B cell (primary cell): ENCODE results near the gene EPSTI1. TPM values are rescaled to one million over a fixed set of nuclear protein-coding genes. Genes with fewer than 3 reads are reported as not detected.

Experiments
- ATAC-seq: fragments of 200-7000 bp; cut with Tn5 transposase; one replicate; pipeline ENCODE4 v1.10.0; 2021; ENCODE audit warnings: low read depth, mild to moderate bottlenecking, moderate number of reproducible peaks, moderate library complexity
- CTCF ChIA-PET: fragments of 350-600 bp; sonication (Branson Sonifier 250); formaldehyde crosslinking; loops from one replicate; lab custom pipeline; 2021; ENCODE audit warnings: antibody characterized with exemption, inconsistent platforms; lab: Charles Lee
- POLR2A ChIA-PET: fragments of 350-600 bp; sonication (Branson Sonifier 250); formaldehyde crosslinking; loops from one replicate; lab custom pipeline; 2021; ENCODE audit warnings: antibody characterized with exemption; lab: Charles Lee
- DNase-seq: peaks from one replicate; pipeline ENCODE4 v3.0.0; 2013
- H2AFZ ChIP-seq: 2 replicates; pipeline ENCODE4 v1.6.1; 2012; ENCODE audit warnings: mild to moderate bottlenecking, low read depth, low read length; ENCODE audit not compliant: insufficient read depth, poor library complexity, severe bottlenecking
- H3K27ac ChIP-seq, 2 donors: 1 replicate in 1 of 2; 2 replicates in 1 of 2; pipeline ENCODE4 v1.5.1; 2012 to 2013; ENCODE audit warnings: low read length in 2 of 2, mild to moderate bottlenecking in 2 of 2, moderate library complexity in 1 of 2
- H3K27me3 ChIP-seq, 4 experiments: fragments of 200-600 bp in 1 of 4; sonication (generic) in 1 of 4; replicated peaks in 1 of 4; 1 replicate in 2 of 4; 2 replicates in 2 of 4; pipeline versions ENCODE4 v1.6.1 to v1.7.0; 2013 to 2016; ENCODE audit warnings: low read length in 3 of 4, mild to moderate bottlenecking in 2 of 4, mixed read lengths in 1 of 4, moderate library complexity in 1 of 4; ENCODE audit not compliant: insufficient read depth in 4 of 4, control insufficient read depth in 3 of 4; ENCODE audit errors: control extremely low read depth in 1 of 4
- H3K36me3 ChIP-seq, 2 experiments: replicated peaks in 1 of 2; 1 replicate in 1 of 2; 2 replicates in 1 of 2; pipeline versions ENCODE4 v1.6.1 to v1.7.1; 2013; ENCODE audit warnings: low read length in 1 of 2; ENCODE audit not compliant: insufficient read depth in 2 of 2, control insufficient read depth in 1 of 2; ENCODE audit errors: control extremely low read depth in 1 of 2, extremely low read depth in 1 of 2
- H3K4me1 ChIP-seq, 2 donors: fragments of 200-600 bp in 1 of 2; sonication (generic) in 1 of 2; 1 replicate in 1 of 2; 2 replicates in 1 of 2; pipeline versions ENCODE4 v1.5.1 to v1.6.1; 2013 to 2017; ENCODE audit warnings: low read length in 2 of 2; ENCODE audit not compliant: control insufficient read depth in 2 of 2, insufficient read depth in 2 of 2
- H3K4me2 ChIP-seq: replicated peaks from 2 replicates; pipeline ENCODE3; 2012; ENCODE audit warnings: mild to moderate bottlenecking, low read depth, low read length; ENCODE audit not compliant: poor library complexity, severe bottlenecking
- H3K4me3 ChIP-seq, 5 experiments: fragments of 200-600 bp in 1 of 5; sonication (generic) in 1 of 5; 1 replicate in 3 of 5; 2 replicates in 2 of 5; pipeline versions ENCODE4 v1.5.1 to v1.7.0; 2011 to 2016; ENCODE audit warnings: low read length in 4 of 5, mild to moderate bottlenecking in 4 of 5, low read depth in 2 of 5, control low read depth in 1 of 5, moderate library complexity in 1 of 5; ENCODE audit not compliant: insufficient read depth in 1 of 5; ENCODE audit errors: control extremely low read depth in 1 of 5, extremely low read depth in 1 of 5
- H3K79me2 ChIP-seq: fragments of 200-600 bp; sonication (generic); one replicate; pipeline ENCODE4 v1.6.0; 2016; ENCODE audit warnings: low read length; ENCODE audit not compliant: control insufficient read depth, insufficient read depth
- H3K9ac ChIP-seq: fragments of 200-600 bp; sonication (generic); 2 replicates; pipeline ENCODE4 v1.6.1; 2017; ENCODE audit warnings: mild to moderate bottlenecking, low read length, moderate library complexity
- H3K9me3 ChIP-seq, 3 donors: one replicate each; pipeline versions ENCODE4 v1.6.1 to v1.7.1; 2013; ENCODE audit warnings: low read length in 2 of 3; ENCODE audit not compliant: control insufficient read depth in 2 of 3, insufficient read depth in 1 of 3; ENCODE audit errors: control extremely low read depth in 1 of 3
- H4K20me1 ChIP-seq: 2 replicates; pipeline ENCODE4 v1.6.0; 2012; ENCODE audit warnings: mild to moderate bottlenecking, low read length; ENCODE audit not compliant: insufficient read depth, control insufficient read depth, poor library complexity, severe bottlenecking
- H3K27ac Mint-ChIP-seq: one replicate; pipeline ENCODE4 v1.8.0; 2021; ENCODE audit warnings: mixed read lengths
- H3K27me3 Mint-ChIP-seq: one replicate; pipeline ENCODE4 v1.8.0; 2021; ENCODE audit warnings: mixed read lengths
- H3K4me1 Mint-ChIP-seq: one replicate; pipeline ENCODE4 v1.8.0; 2021; ENCODE audit warnings: mixed read lengths
- H3K4me3 Mint-ChIP-seq: one replicate; pipeline ENCODE4 v1.8.0; 2021; ENCODE audit warnings: mixed read lengths
- H3K9me3 Mint-ChIP-seq: one replicate; pipeline ENCODE4 v1.8.0; 2022; ENCODE audit warnings: mixed read lengths; ENCODE audit not compliant: insufficient read depth
- EZH2 ChIP-seq: IDR thresholded peaks from 2 replicates; pipeline ENCODE4 v1.6.1; 2012; ENCODE audit warnings: borderline replicate concordance, low read depth, mild to moderate bottlenecking, moderate library complexity, low read length; ENCODE audit not compliant: insufficient read depth, poor library complexity, severe bottlenecking
- WGBS: methylation state at CpG from one replicate; pipeline ENCODE4 v1.1.5; 2013; ENCODE audit warnings: missing lambda C conversion rate; ENCODE audit not compliant: insufficient coverage; 5-methylcytosine and 5-hydroxymethylcytosine counted together
- intact Hi-C: fragments of 100-400 bp; cut with micrococcal nuclease; formaldehyde crosslinking; loops from one replicate; pipeline ENCODE4 v1.10.0; 2022
- polyA plus RNA-seq: library from polyadenylated mRNA; depleted of rRNA; stranded (reverse); fragments of >200 nt; gene quantifications from 2 replicates; pipeline ENCODE4 v1.2.3, GENCODE V29; 2012
- total RNA-seq, 2 donors: library from RNA; stranded (reverse); fragments of 120-200 nt in 1 of 2; gene quantifications; 1 replicate in 1 of 2; 2 replicates in 1 of 2; pipeline versions ENCODE4 v1.2.3 to v1.2.4, GENCODE V29; 2013 to 2022
- TF ChIP-seq, protein P1 (sequence below): fragments of 200-600 bp; IDR thresholded peaks from one replicate; pipeline ENCODE4 v1.8.0; 2022; ENCODE audit warnings: antibody characterized with exemption, mild to moderate bottlenecking

Gene EPSTI1
- total and polyA plus RNA-seq, 2 donors (not counting 1 experiment from before 2014, with no cell fraction given) = 13.4 to 41.8 TPM

DNA sequence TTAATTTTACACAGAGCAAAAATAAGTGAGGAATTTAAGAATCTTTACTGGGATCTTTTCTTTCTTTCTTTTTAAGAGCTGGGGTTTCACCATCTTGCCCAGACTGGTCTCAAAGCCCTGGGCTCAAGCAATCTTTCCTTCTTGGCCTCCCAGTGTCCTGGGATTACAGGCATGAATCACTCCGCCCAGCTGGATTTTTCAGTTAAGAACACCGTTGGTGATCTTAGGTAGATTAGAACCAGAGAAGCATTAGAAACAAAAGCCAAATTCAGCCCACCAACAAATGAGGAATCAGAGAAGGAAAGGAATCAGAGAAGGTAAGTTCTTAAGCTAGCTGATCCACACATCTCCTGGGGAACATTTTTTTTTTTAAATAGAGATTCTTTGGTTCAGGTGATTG lies 34.2 kb downstream of the EPSTI1 start:
- intact Hi-C loops = no loop called here
- H3K9me3 ChIP-seq = no peaks in the 10 kb centered on the region
- H3K4me2 ChIP-seq = no peak overlapping the region
- ATAC-seq (no peak), DNase-seq (no peak)
- H3K4me1 ChIP-seq = no peaks in the 10 kb centered on the region
- H4K20me1 ChIP-seq = no peaks in the 10 kb centered on the region
- Mint-ChIP-seq H3K9me3 (no peaks in the 10 kb centered on the region), H3K4me3 (no peak overlapping the region), H3K27ac (no peak overlapping the region), H3K27me3 (no peaks in the 10 kb centered on the region), H3K4me1 (no peaks in the 10 kb centered on the region)
- peaks cover 9 to 91% of the 10 kb centered on the region in 2 experiments for H3K36me3 ChIP-seq
- no peak overlapping the region for H3K27ac ChIP-seq
- no peak for TF ChIP-seq EZH2
- TF ChIP-seq, protein P1, sequence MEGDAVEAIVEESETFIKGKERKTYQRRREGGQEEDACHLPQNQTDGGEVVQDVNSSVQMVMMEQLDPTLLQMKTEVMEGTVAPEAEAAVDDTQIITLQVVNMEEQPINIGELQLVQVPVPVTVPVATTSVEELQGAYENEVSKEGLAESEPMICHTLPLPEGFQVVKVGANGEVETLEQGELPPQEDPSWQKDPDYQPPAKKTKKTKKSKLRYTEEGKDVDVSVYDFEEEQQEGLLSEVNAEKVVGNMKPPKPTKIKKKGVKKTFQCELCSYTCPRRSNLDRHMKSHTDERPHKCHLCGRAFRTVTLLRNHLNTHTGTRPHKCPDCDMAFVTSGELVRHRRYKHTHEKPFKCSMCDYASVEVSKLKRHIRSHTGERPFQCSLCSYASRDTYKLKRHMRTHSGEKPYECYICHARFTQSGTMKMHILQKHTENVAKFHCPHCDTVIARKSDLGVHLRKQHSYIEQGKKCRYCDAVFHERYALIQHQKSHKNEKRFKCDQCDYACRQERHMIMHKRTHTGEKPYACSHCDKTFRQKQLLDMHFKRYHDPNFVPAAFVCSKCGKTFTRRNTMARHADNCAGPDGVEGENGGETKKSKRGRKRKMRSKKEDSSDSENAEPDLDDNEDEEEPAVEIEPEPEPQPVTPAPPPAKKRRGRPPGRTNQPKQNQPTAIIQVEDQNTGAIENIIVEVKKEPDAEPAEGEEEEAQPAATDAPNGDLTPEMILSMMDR = no peak
- H3K27me3 ChIP-seq = no peaks in the 10 kb centered on the region
- ChIA-PET POLR2A (no interaction called here), CTCF (no interaction called here)
- H3K4me3 ChIP-seq = no peak overlapping the region
- no peak overlapping the region for H3K9ac ChIP-seq
- no CpG with 5 or more reads among the region's 2 CpGs for WGBS
- no peak overlapping the region for H2AFZ ChIP-seq
- no peaks in the 10 kb centered on the region for H3K79me2 ChIP-seq

DNA sequence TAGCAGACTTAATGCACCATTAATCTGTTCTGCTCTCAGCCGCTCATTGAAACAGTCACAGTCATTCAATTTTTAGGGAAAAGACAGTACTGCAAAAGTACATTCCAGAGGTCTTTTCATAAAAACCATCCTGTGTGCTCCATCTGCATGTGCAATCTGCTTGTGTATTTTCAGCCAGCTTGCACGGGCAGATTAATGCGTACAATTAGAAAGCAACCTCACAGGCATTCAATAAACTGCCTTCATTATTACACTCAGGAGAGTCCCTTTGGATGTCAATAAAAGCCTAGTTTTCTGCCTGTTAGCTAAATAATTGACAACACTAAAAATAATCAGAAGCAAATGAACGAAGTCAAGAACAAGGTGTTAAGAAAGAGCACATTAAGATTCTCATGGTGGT lies 41.9 kb downstream of the EPSTI1 start:
- Histone ChIP-seq H3K9me3 (no peaks in the 10 kb centered on the region), H3K4me3 (no peak overlapping the region), H3K79me2 (no peaks in the 10 kb centered on the region), H3K4me2 (no peak overlapping the region), H3K9ac (no peak overlapping the region), H3K4me1 (no peaks in the 10 kb centered on the region), H2AFZ (no peak overlapping the region), H3K27me3 (no peaks in the 10 kb centered on the region), H3K27ac (no peak overlapping the region), H4K20me1 (peaks cover 9% of the 10 kb centered on the region), H3K36me3 (peaks cover 6 to 75% of the 10 kb centered on the region in 2 experiments)
- Mint-ChIP-seq H3K27me3 (no peaks in the 10 kb centered on the region), H3K4me3 (no peak overlapping the region), H3K27ac (no peak overlapping the region), H3K9me3 (no peaks in the 10 kb centered on the region), H3K4me1 (no peaks in the 10 kb centered on the region)
- TF ChIP-seq, protein P1 = no peak
- no peak for TF ChIP-seq EZH2
- POLR2A ChIA-PET = no interaction called here
- ATAC-seq (no peak), DNase-seq (no peak)
- CTCF ChIA-PET = interaction anchor here (1.1 kb wide), 1 partner anchor 355 kb away, joined by 3 read pairs; no protein-coding TSS in a partner anchor
- intact Hi-C loops = no loop called here
- 92% methylated on average over 4 of the region's 4 CpGs for WGBS
